ENCODE results near the gene TSG101. TPM values are rescaled to one million over a fixed set of nuclear protein-coding genes. Genes with fewer than 3 reads are reported as not detected.

TSG101 gene
- total RNA-seq, 2 donors from 2014 or later = 56.3 to 67.4 TPM

GRCh38 chr11:18466402-18466801, 60.3 kb downstream of the TSG101 start:
- Mint-ChIP-seq H3K36me3 (ENCODE audit: low read depth) (no peaks in the 10 kb centered on the region), H3K9me3 (no peaks in the 10 kb centered on the region), H3K27ac (no peak overlapping the region), H3K4me3 (no peak overlapping the region), H3K27me3 (ENCODE audit: insufficient read depth) (no peaks in the 10 kb centered on the region), H3K4me1 (no peaks in the 10 kb centered on the region)
- no peak overlapping the region for H3K27ac ChIP-seq (ENCODE audit: low read depth, low read length)
- no peaks in the 10 kb centered on the region for H3K27me3 ChIP-seq (ENCODE audit: control insufficient read depth, insufficient read depth, low read length, poor library complexity, severe bottlenecking)
- no peak overlapping the region for H3K9ac ChIP-seq (ENCODE audit: extremely low read depth, low read length, poor library complexity, severe bottlenecking)
- no peak overlapping the region for H3K4me3 ChIP-seq (ENCODE audit: low read length)
- no peaks in the 10 kb centered on the region for H3K4me1 ChIP-seq (ENCODE audit: control insufficient read depth, insufficient read depth, low read length)
- whole genome bisulfite sequencing, 2 experiments (ENCODE audit: insufficient coverage in 1 of 2, insufficient read length in 1 of 2) = 89 to 96% methylated on average over 1 to 2 of the region's 2 CpGs
- H3K9me3 ChIP-seq (ENCODE audit: control insufficient read depth, low read length) = no peaks in the 10 kb centered on the region
- TF ChIP-seq CTCF (conservative IDR thresholded peaks at IDR 0.05) = no peak
- DNase-seq = no peak
- H3K36me3 ChIP-seq (ENCODE audit: control insufficient read depth, insufficient read depth, low read length) = no peaks in the 10 kb centered on the region

- H3K4me1 ChIP-seq (ENCODE audit: control insufficient read depth, insufficient read depth, low read length) = no peaks in the 10 kb centered on the region
- no peak overlapping the region for H3K27ac Mint-ChIP-seq
- no peak overlapping the region for H3K4me3 ChIP-seq (ENCODE audit: low read length)
- WGBS, 2 experiments (ENCODE audit: insufficient coverage in 1 of 2, insufficient read length in 1 of 2) = 75 to 86% methylated on average over 1 of the region's 1 CpG
- no peaks in the 10 kb centered on the region for H3K36me3 Mint-ChIP-seq (ENCODE audit: low read depth)
- no peaks in the 10 kb centered on the region for H3K9me3 ChIP-seq (ENCODE audit: control insufficient read depth, low read length)
- no peak for TF ChIP-seq CTCF (conservative IDR thresholded peaks at IDR 0.05)
- H3K36me3 ChIP-seq (ENCODE audit: control insufficient read depth, insufficient read depth, low read length) = no peaks in the 10 kb centered on the region
- DNase-seq = no peak
- H3K9ac ChIP-seq (ENCODE audit: extremely low read depth, low read length, poor library complexity, severe bottlenecking) = no peak overlapping the region
- H3K27me3 Mint-ChIP-seq (ENCODE audit: insufficient read depth) = no peaks in the 10 kb centered on the region
- no peak overlapping the region for H3K27ac ChIP-seq (ENCODE audit: low read depth, low read length)
- H3K27me3 ChIP-seq (ENCODE audit: control insufficient read depth, insufficient read depth, low read length, poor library complexity, severe bottlenecking) = no peaks in the 10 kb centered on the region
- no peaks in the 10 kb centered on the region for H3K9me3 Mint-ChIP-seq
- peaks cover under 1% of the 10 kb centered on the region for H3K4me1 Mint-ChIP-seq
- H3K4me3 Mint-ChIP-seq = no peak overlapping the region
Observed at GRCh38 chr11:18463439-18463838, 63.3 kb downstream of the TSG101 start.

GRCh38 chr11:18461909-18462308, 64.8 kb downstream of the TSG101 start:
- H3K27me3 Mint-ChIP-seq (ENCODE audit: insufficient read depth) = no peaks in the 10 kb centered on the region
- no peaks in the 10 kb centered on the region for H3K9me3 Mint-ChIP-seq
- no peaks in the 10 kb centered on the region for H3K27me3 ChIP-seq (ENCODE audit: control insufficient read depth, insufficient read depth, low read length, poor library complexity, severe bottlenecking)
- H3K4me3 Mint-ChIP-seq = no peak overlapping the region
- no peak overlapping the region for H3K9ac ChIP-seq (ENCODE audit: extremely low read depth, low read length, poor library complexity, severe bottlenecking)
- DNase-seq = no peak
- no peaks in the 10 kb centered on the region for H3K36me3 ChIP-seq (ENCODE audit: control insufficient read depth, insufficient read depth, low read length)
- 94 to 97% methylated on average over 4 to 6 of the region's 6 CpGs for WGBS, 2 experiments (ENCODE audit: insufficient coverage in 1 of 2, insufficient read length in 1 of 2)
- no peaks in the 10 kb centered on the region for H3K36me3 Mint-ChIP-seq (ENCODE audit: low read depth)
- no peaks in the 10 kb centered on the region for H3K4me1 ChIP-seq (ENCODE audit: control insufficient read depth, insufficient read depth, low read length)
- peaks cover 6% of the 10 kb centered on the region for H3K4me1 Mint-ChIP-seq
- no peak overlapping the region for H3K27ac Mint-ChIP-seq
- H3K27ac ChIP-seq (ENCODE audit: low read depth, low read length) = no peak overlapping the region
- TF ChIP-seq CTCF (conservative IDR thresholded peaks at IDR 0.05) = no peak
- no peak overlapping the region for H3K4me3 ChIP-seq (ENCODE audit: low read length)
- no peaks in the 10 kb centered on the region for H3K9me3 ChIP-seq (ENCODE audit: control insufficient read depth, low read length)

Data from endodermal cell (in vitro differentiated cells).